SJSA1 (cell line): ENCODE results near the gene STAM. TPM values are rescaled to one million over a fixed set of nuclear protein-coding genes. Genes with fewer than 3 reads are reported as not detected.

Source experiments
- DNase-seq, 2 experiments: peaks; one replicate each; pipeline ENCODE4 v3.0.0-alpha.2; 2015 to 2020; ENCODE audit warnings: low spot score in 2 of 2, low read depth in 1 of 2
- H3K27ac ChIP-seq: fragments of 250-450 bp; sonication (Bioruptor Pico); 2 replicates; pipeline ENCODE4 v1.5.1; 2020; ENCODE audit warnings: mild to moderate bottlenecking, moderate library complexity
- H3K27me3 ChIP-seq: fragments of 250-450 bp; sonication (Bioruptor Pico); replicated peaks from 2 replicates; pipeline ENCODE4 v1.5.1; 2020; ENCODE audit warnings: mild to moderate bottlenecking, moderate library complexity
- H3K36me3 ChIP-seq: fragments of 250-450 bp; sonication (Bioruptor Pico); 2 replicates; pipeline ENCODE4 v1.5.1; 2020; ENCODE audit warnings: mild to moderate bottlenecking
- H3K4me1 ChIP-seq: fragments of 250-450 bp; sonication (Bioruptor Pico); replicated peaks from 2 replicates; pipeline ENCODE4 v1.6.1; 2021; ENCODE audit warnings: mild to moderate bottlenecking
- H3K4me3 ChIP-seq: fragments of 250-450 bp; sonication (Bioruptor Pico); 2 replicates; pipeline ENCODE4 v1.5.1; 2020; ENCODE audit warnings: mild to moderate bottlenecking
- H3K9me3 ChIP-seq: fragments of 250-450 bp; sonication (Bioruptor Pico); replicated peaks from 2 replicates; pipeline ENCODE4 v1.5.1; 2020; ENCODE audit warnings: mild to moderate bottlenecking
- total RNA-seq: library from RNA; depleted of rRNA; stranded (reverse); fragments of >200 nt; shearing (Covaris generic); gene quantifications from 2 replicates; pipeline ENCODE4 v1.2.3, GENCODE V29; 2014

Gene STAM
- total RNA-seq, 1 experiment from 2014 or later: 33.8 TPM

- Histone ChIP-seq H3K27me3 (no peaks in the 10 kb centered on the region), H3K4me1 (0 out of 2 replicates have a peak, but pooled peaks cover 5% of the 10 kb centered on the region), H3K36me3 (no peaks in the 10 kb centered on the region), H3K4me3 (no peak overlapping the region), H3K27ac (no peak overlapping the region), H3K9me3 (no peaks in the 10 kb centered on the region)
- DNase-seq: no peak
These were observed 91.4 kb downstream of the STAM start for GRCh38 chr10:17735166-17735941.

GRCh38 chr10:17736223-17736622 lies 92.3 kb downstream of the STAM start:
- Histone ChIP-seq H3K4me1 (0 out of 2 replicates have a peak, but pooled peaks cover 5% of the 10 kb centered on the region), H3K9me3 (no peaks in the 10 kb centered on the region), H3K27me3 (no peaks in the 10 kb centered on the region), H3K36me3 (no peaks in the 10 kb centered on the region), H3K27ac (no peak overlapping the region), H3K4me3 (no peak overlapping the region)
- DNase-seq: no peak

- no peaks in the 10 kb centered on the region for H3K9me3 ChIP-seq
- no peaks in the 10 kb centered on the region for H3K36me3 ChIP-seq
- no peaks in the 10 kb centered on the region for H3K27me3 ChIP-seq
- H3K4me3 ChIP-seq: no peak overlapping the region
- peak in 1 of 2 experiments; percentile 38 for DNase-seq
- 0 out of 2 replicates have a peak, but pooled peaks cover 5% of the 10 kb centered on the region for H3K4me1 ChIP-seq
- no peak overlapping the region for H3K27ac ChIP-seq
These were observed 93.3 kb downstream of the STAM start for GRCh38 chr10:17737027-17737965.

GRCh38 chr10:17740668-17741067 lies 96.7 kb downstream of the STAM start:
- Histone ChIP-seq H3K4me1 (0 out of 2 replicates have a peak, but pooled peaks cover 5% of the 10 kb centered on the region), H3K27me3 (no peaks in the 10 kb centered on the region), H3K9me3 (no peaks in the 10 kb centered on the region), H3K36me3 (no peaks in the 10 kb centered on the region), H3K4me3 (no peak overlapping the region), H3K27ac (no peak overlapping the region)
- DNase-seq: no peak

GRCh38 chr10:17742918-17743317 lies 99.0 kb downstream of the STAM start:
- no peaks in the 10 kb centered on the region for H3K4me1 ChIP-seq
- H3K36me3 ChIP-seq: no peaks in the 10 kb centered on the region
- no peaks in the 10 kb centered on the region for H3K9me3 ChIP-seq
- no peaks in the 10 kb centered on the region for H3K27me3 ChIP-seq
- H3K27ac ChIP-seq: no peak overlapping the region
- peak overlapping the region; percentile 27 for H3K4me3 ChIP-seq
- peak; percentile 63 to 66 for DNase-seq

- Histone ChIP-seq H3K9me3 (no peaks in the 10 kb centered on the region), H3K27me3 (no peaks in the 10 kb centered on the region), H3K27ac (no peak overlapping the region), H3K4me3 (no peak overlapping the region), H3K4me1 (no peaks in the 10 kb centered on the region), H3K36me3 (no peaks in the 10 kb centered on the region)
- DNase-seq: no peak
These were observed 99.5 kb downstream of the STAM start for GRCh38 chr10:17743437-17743836.

GRCh38 chr10:17744341-17744861 lies 100.5 kb downstream of the STAM start:
- no peaks in the 10 kb centered on the region for H3K9me3 ChIP-seq
- DNase-seq: no peak
- H3K4me1 ChIP-seq: no peaks in the 10 kb centered on the region
- H3K4me3 ChIP-seq: no peak overlapping the region
- no peaks in the 10 kb centered on the region for H3K36me3 ChIP-seq
- H3K27me3 ChIP-seq: no peaks in the 10 kb centered on the region
- H3K27ac ChIP-seq: no peak overlapping the region

GRCh38 chr10:17747883-17748550 lies 104.1 kb downstream of the STAM start:
- no peak for DNase-seq
- Histone ChIP-seq H3K4me3 (no peak overlapping the region), H3K4me1 (no peaks in the 10 kb centered on the region), H3K36me3 (no peaks in the 10 kb centered on the region), H3K27ac (no peak overlapping the region), H3K27me3 (no peaks in the 10 kb centered on the region), H3K9me3 (no peaks in the 10 kb centered on the region)

GRCh38 chr10:17749890-17750289 lies 105.9 kb downstream of the STAM start:
- Histone ChIP-seq H3K4me3 (no peak overlapping the region), H3K27me3 (no peaks in the 10 kb centered on the region), H3K4me1 (no peaks in the 10 kb centered on the region), H3K27ac (no peak overlapping the region), H3K36me3 (no peaks in the 10 kb centered on the region), H3K9me3 (no peaks in the 10 kb centered on the region)
- DNase-seq: no peak

- DNase-seq: no peak
- H3K27ac ChIP-seq: no peak within 1 kb of the TSS
- no peaks in the 10 kb centered on the region for H3K27me3 ChIP-seq
- H3K4me1 ChIP-seq: no peaks in the 10 kb centered on the region; the same call in 1 of the 2 replicates
- H3K9me3 ChIP-seq: no peaks in the 10 kb centered on the region
- H3K4me3 ChIP-seq: no peak within 1 kb of the TSS
- H3K36me3 ChIP-seq: no peaks in the 10 kb centered on the region
These were observed 108.0 kb downstream of the STAM start, which contains the start of gene TMEM236 for GRCh38 chr10:17751781-17752445. Gene TMEM236, plus strand, starts transcription at chr10:17752201. Its CDS starts 95 bp downstream, at chr10:17752296.

- Histone ChIP-seq H3K4me1 (no peaks in the 10 kb centered on the region; the same call in 1 of the 2 replicates), H3K4me3 (0 out of 2 replicates have a peak overlapping the region, but pooled peaks have one; percentile 2), H3K36me3 (no peaks in the 10 kb centered on the region), H3K27ac (no peak overlapping the region), H3K27me3 (no peaks in the 10 kb centered on the region), H3K9me3 (no peaks in the 10 kb centered on the region)
- peak in 1 of 2 experiments; percentile 15 for DNase-seq
These were observed 112.7 kb downstream of the STAM start for GRCh38 chr10:17756557-17757217.

GRCh38 chr10:17758200-17758599 lies 114.2 kb downstream of the STAM start:
- Histone ChIP-seq H3K9me3 (no peaks in the 10 kb centered on the region), H3K27me3 (no peaks in the 10 kb centered on the region), H3K27ac (no peak overlapping the region), H3K36me3 (no peaks in the 10 kb centered on the region), H3K4me3 (no peak overlapping the region), H3K4me1 (no peaks in the 10 kb centered on the region; the same call in 1 of the 2 replicates)
- DNase-seq: no peak
